Brain microvascular endothelial cell (primary cell): Measurements from ENCODE around the gene ANKRD65.
"Not testable (repeated sequence)": the region's sequence is repeated elsewhere in the genome, so short reads cannot be mapped to it uniquely, and the experiment has no call there.

ENCODE experiments used
- DNase-seq: peaks from one replicate; pipeline ENCODE4 v3.0.0-alpha.2; 2020
- H3K27ac ChIP-seq: fragments of 250-450 bp; sonication (Bioruptor Pico); 2 replicates; pipeline ENCODE4 v1.5.1; 2020; ENCODE audit warnings: mild to moderate bottlenecking, moderate library complexity
- H3K27me3 ChIP-seq: fragments of 250-450 bp; sonication (Bioruptor Pico); replicated peaks from 2 replicates; pipeline ENCODE4 v1.5.1; 2020; ENCODE audit warnings: mild to moderate bottlenecking
- H3K36me3 ChIP-seq: fragments of 250-450 bp; sonication (Bioruptor Pico); replicated peaks from 2 replicates; pipeline ENCODE4 v1.5.1; 2020; ENCODE audit warnings: mild to moderate bottlenecking
- H3K4me3 ChIP-seq: 2 replicates; pipeline ENCODE4 v1.5.1; 2011; ENCODE audit warnings: low read depth, mild to moderate bottlenecking, control low read depth, low read length, moderate library complexity
- CTCF ChIP-seq: IDR thresholded peaks from 2 replicates; pipeline ENCODE4 v1.5.1; 2011; ENCODE audit warnings: low read depth, mild to moderate bottlenecking, moderate library complexity, low read length, control low read depth, inconsistent platforms; ENCODE audit errors: missing control alignments
- in situ Hi-C: cut with HindIII; loops from 2 replicates; pipeline ENCODE4 v1.10.0; 2017; ENCODE audit warnings: low sequenced_read_pairs, low pct_ligation_motif_present

ANKRD65 gene

GRCh38 chr1:1370771-1371300 lies 50.2 kb downstream of the ANKRD65 start:
- Histone ChIP-seq H3K4me3 (no peak overlapping the region), H3K36me3 (peaks cover 11% of the 10 kb centered on the region), H3K27ac (no peak overlapping the region), H3K27me3 (no peaks in the 10 kb centered on the region)
- no peak for DNase-seq
- no peak for TF ChIP-seq CTCF
- in situ Hi-C loops = no loop called here

GRCh38 chr1:1370094-1370493 lies 51.0 kb downstream of the ANKRD65 start:
- H3K4me3 ChIP-seq, H3K27ac ChIP-seq, DNase-seq, in situ Hi-C loops, H3K27me3 ChIP-seq: not testable (repeated sequence)
- H3K36me3 ChIP-seq = peaks cover 11% of the 10 kb centered on the region
